Activated naive CD8-positive, alpha-beta T cell (primary cell): Measurements from ENCODE around the gene RHEB.

Experiments
- H3K27ac Mint-ChIP-seq: one replicate; pipeline ENCODE4 v1.8.0; 2021; ENCODE audit warnings: mixed read lengths
- H3K27me3 Mint-ChIP-seq: one replicate; pipeline ENCODE4 v1.8.0; 2021; ENCODE audit warnings: mixed read lengths
- H3K36me3 Mint-ChIP-seq: one replicate; pipeline ENCODE4 v1.8.0; 2021; ENCODE audit warnings: mixed read lengths
- H3K4me1 Mint-ChIP-seq: one replicate; pipeline ENCODE4 v1.8.0; 2021; ENCODE audit warnings: low read depth, mixed read lengths
- H3K4me3 Mint-ChIP-seq: one replicate; pipeline ENCODE4 v1.8.0; 2021; ENCODE audit warnings: mild to moderate bottlenecking, mixed read lengths
- H3K9me3 Mint-ChIP-seq: one replicate; pipeline ENCODE4 v1.8.0; 2021; ENCODE audit warnings: low read depth, mixed read lengths

Gene RHEB, protein sequence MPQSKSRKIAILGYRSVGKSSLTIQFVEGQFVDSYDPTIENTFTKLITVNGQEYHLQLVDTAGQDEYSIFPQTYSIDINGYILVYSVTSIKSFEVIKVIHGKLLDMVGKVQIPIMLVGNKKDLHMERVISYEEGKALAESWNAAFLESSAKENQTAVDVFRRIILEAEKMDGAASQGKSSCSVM

GRCh38 chr7:151519765-151520418, at the start of gene RHEB:
RHEB (minus strand) TSS chr7:151519895; CDS start chr7:151519511, 384 bp downstream.
- H3K4me1 Mint-ChIP-seq = peaks cover 34% of the 10 kb centered on the region
- H3K4me3 Mint-ChIP-seq = peak within 1 kb of the TSS; percentile 94
- H3K27ac Mint-ChIP-seq = peak within 1 kb of the TSS; percentile 91

GRCh38 chr7:151566897-151567320, 47.2 kb upstream of the RHEB start:
- Mint-ChIP-seq H3K27me3 (no peaks in the 10 kb centered on the region), H3K36me3 (peaks cover 3% of the 10 kb centered on the region), H3K27ac (no peak overlapping the region)

More at GRCh38 chr7:151519765-151520418, at the start of gene RHEB:
- Mint-ChIP-seq H3K27me3 (no peaks in the 10 kb centered on the region), H3K9me3 (no peaks in the 10 kb centered on the region), H3K36me3 (no peaks in the 10 kb centered on the region)

GRCh38 chr7:151565541-151565940, 45.8 kb upstream of the RHEB start:
- peaks cover 2% of the 10 kb centered on the region for H3K4me1 Mint-ChIP-seq
- H3K27me3 Mint-ChIP-seq = no peaks in the 10 kb centered on the region
- H3K27ac Mint-ChIP-seq = no peak overlapping the region
- no peak overlapping the region for H3K4me3 Mint-ChIP-seq
- H3K9me3 Mint-ChIP-seq = no peaks in the 10 kb centered on the region
- peaks cover 5% of the 10 kb centered on the region for H3K36me3 Mint-ChIP-seq

More at GRCh38 chr7:151566897-151567320, 47.2 kb upstream of the RHEB start:
- Mint-ChIP-seq H3K4me1 (no peaks in the 10 kb centered on the region), H3K9me3 (no peaks in the 10 kb centered on the region), H3K4me3 (no peak overlapping the region)

GRCh38 chr7:151560243-151560642, 40.5 kb upstream of the RHEB start:
- Mint-ChIP-seq H3K36me3 (peaks cover 8% of the 10 kb centered on the region), H3K27ac (peak overlapping the region; percentile 22), H3K9me3 (no peaks in the 10 kb centered on the region), H3K27me3 (no peaks in the 10 kb centered on the region), H3K4me1 (peaks cover 14% of the 10 kb centered on the region), H3K4me3 (peak overlapping the region; percentile 2)

GRCh38 chr7:151559557-151560183, 40.0 kb upstream of the RHEB start:
- Mint-ChIP-seq H3K36me3 (peaks cover 8% of the 10 kb centered on the region), H3K27me3 (no peaks in the 10 kb centered on the region), H3K4me3 (peak overlapping the region; percentile 2), H3K27ac (peak overlapping the region; percentile 22), H3K9me3 (no peaks in the 10 kb centered on the region), H3K4me1 (peaks cover 14% of the 10 kb centered on the region)

DNA sequence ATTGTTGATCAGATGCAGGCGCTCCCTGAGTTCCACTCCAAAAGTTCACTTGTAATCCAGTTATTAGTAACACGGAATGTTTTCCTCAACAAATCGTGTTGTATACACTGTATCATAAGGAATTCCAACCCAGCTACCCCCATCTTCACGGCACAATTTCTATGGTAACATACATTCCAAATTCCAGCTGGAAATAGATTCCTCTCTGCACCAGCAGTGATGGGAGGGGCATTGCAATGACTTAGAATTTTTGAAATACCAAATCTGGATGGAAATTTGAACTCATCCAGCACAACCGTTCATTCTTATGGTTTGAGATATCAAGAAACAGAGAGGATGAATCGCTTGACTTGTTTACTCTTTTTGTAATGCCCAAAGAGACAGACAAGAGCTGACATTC, 38.9 kb upstream of the RHEB start:
- Mint-ChIP-seq H3K27ac (no peak overlapping the region), H3K27me3 (no peaks in the 10 kb centered on the region), H3K4me3 (no peak overlapping the region), H3K36me3 (peaks cover 8% of the 10 kb centered on the region), H3K9me3 (no peaks in the 10 kb centered on the region), H3K4me1 (peaks cover 14% of the 10 kb centered on the region)

GRCh38 chr7:151556592-151556991, 36.9 kb upstream of the RHEB start:
- Mint-ChIP-seq H3K9me3 (no peaks in the 10 kb centered on the region), H3K4me1 (peaks cover 14% of the 10 kb centered on the region), H3K27ac (no peak overlapping the region), H3K4me3 (no peak overlapping the region), H3K36me3 (peaks cover 5% of the 10 kb centered on the region), H3K27me3 (no peaks in the 10 kb centered on the region)

GRCh38 chr7:151553356-151553755, 33.7 kb upstream of the RHEB start:
- Mint-ChIP-seq H3K4me1 (peaks cover 5% of the 10 kb centered on the region), H3K9me3 (no peaks in the 10 kb centered on the region), H3K27ac (no peak overlapping the region), H3K36me3 (peaks cover 3% of the 10 kb centered on the region), H3K27me3 (no peaks in the 10 kb centered on the region), H3K4me3 (no peak overlapping the region)

- Mint-ChIP-seq H3K4me1 (peaks cover 5% of the 10 kb centered on the region), H3K9me3 (no peaks in the 10 kb centered on the region), H3K4me3 (no peak overlapping the region), H3K27me3 (no peaks in the 10 kb centered on the region), H3K36me3 (peaks cover 3% of the 10 kb centered on the region), H3K27ac (no peak overlapping the region)
Observed at GRCh38 chr7:151552352-151553028, 32.8 kb upstream of the RHEB start.

DNA sequence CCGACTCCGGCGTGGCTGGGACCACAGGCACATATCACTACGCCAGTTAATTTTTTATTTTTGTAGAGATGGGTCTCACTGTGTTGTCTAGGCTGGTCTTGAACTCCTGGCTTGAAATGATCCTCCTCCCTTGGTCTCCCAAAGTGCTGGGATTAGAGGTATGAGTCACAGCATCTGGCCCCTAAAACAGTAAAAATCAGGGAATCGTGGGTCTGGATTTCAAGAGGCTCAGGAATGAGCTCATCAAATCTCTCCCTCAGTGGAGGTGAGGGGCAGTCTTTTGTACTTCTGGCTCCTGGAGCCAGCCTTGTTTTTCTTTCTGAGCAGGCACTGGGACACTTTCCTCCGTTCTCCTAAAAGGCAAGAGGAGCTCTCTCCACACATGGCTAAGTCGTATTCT, 32.1 kb upstream of the RHEB start:
- H3K36me3 Mint-ChIP-seq = peaks cover 3% of the 10 kb centered on the region
- no peaks in the 10 kb centered on the region for H3K9me3 Mint-ChIP-seq
- H3K27me3 Mint-ChIP-seq = peaks cover 3% of the 10 kb centered on the region
- no peak overlapping the region for H3K27ac Mint-ChIP-seq
- H3K4me1 Mint-ChIP-seq = peaks cover 5% of the 10 kb centered on the region
- no peak overlapping the region for H3K4me3 Mint-ChIP-seq

DNA sequence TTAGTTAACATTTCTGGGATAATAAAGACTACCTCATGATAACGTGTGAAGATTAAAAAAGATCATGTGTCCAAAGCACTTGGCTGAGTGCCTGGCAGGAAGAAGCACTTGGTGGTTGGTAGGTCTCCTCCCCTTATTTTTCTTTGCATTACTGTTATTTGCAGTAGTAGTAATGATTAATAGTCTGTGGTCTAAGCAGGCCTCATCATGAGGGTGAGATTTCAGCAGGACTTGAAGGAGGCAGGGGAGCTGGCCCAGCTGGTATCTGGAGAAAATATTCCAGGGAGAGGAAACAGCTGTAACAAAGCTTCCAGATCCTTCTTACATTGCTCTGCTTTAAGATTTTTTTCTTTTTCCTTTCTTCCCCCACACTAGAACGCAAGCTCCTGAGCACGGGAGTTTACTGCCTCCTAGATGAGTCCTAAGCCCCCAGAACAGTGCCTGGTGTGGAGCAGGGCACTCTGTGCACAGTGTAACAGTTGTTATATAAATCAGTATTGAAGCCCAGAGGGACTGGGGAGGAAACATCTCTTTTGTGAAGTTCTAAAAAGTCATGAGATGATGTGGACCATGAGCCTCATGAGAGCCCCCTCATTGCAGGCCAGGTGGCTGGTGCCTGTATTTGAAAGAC, 31.1 kb upstream of the RHEB start:
- Mint-ChIP-seq H3K27me3 (peaks cover 5% of the 10 kb centered on the region), H3K9me3 (no peaks in the 10 kb centered on the region), H3K36me3 (no peaks in the 10 kb centered on the region), H3K4me1 (peaks cover 5% of the 10 kb centered on the region), H3K27ac (no peak overlapping the region), H3K4me3 (no peak overlapping the region)

DNA sequence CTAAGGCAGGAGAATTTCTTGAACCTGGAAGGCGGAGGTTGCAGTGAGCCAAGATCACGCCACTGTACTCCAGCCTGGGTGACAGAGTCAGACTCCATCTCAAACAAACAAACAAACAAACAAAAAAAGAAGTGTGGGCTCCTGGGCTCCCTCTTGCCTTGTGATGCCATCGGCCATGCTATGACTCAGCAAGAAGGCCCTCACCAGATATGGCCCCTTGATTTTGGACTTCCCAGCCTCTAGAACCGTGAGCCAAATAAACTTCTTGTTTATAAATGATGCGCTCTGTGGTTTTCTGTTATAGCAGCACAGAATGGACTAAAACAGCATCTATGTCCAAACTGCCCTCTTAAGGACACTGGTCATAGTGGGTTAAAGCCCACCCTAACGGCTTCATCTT, 29.9 kb upstream of the RHEB start:
- H3K36me3 Mint-ChIP-seq = no peaks in the 10 kb centered on the region
- no peak overlapping the region for H3K4me3 Mint-ChIP-seq
- H3K4me1 Mint-ChIP-seq = peaks cover 5% of the 10 kb centered on the region
- H3K27ac Mint-ChIP-seq = no peak overlapping the region
- H3K27me3 Mint-ChIP-seq = peaks cover 7% of the 10 kb centered on the region
- H3K9me3 Mint-ChIP-seq = no peaks in the 10 kb centered on the region

DNA sequence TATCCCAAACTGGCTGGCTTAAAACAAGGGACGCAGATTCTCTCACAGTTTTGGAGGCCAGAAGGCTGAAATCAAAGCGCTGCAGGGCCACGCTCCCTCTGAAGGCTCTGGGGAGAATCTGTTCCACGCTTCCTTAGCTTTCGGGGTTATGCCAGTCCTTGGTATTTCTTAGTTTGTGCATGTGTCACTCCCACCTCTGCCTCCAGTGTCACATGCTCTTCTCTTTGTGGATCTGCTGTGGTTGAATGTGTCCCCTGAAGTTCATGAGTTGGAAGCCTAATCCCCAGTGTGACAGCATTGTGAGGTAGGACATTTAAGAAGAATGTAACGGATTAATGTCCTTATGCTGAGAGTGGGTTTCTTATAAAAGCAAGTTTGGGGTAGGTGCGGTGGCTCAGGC, 29.4 kb upstream of the RHEB start:
- H3K4me1 Mint-ChIP-seq = peaks cover 5% of the 10 kb centered on the region
- no peaks in the 10 kb centered on the region for H3K9me3 Mint-ChIP-seq
- H3K27me3 Mint-ChIP-seq = peaks cover 11% of the 10 kb centered on the region
- H3K4me3 Mint-ChIP-seq = no peak overlapping the region
- no peaks in the 10 kb centered on the region for H3K36me3 Mint-ChIP-seq
- no peak overlapping the region for H3K27ac Mint-ChIP-seq

DNA sequence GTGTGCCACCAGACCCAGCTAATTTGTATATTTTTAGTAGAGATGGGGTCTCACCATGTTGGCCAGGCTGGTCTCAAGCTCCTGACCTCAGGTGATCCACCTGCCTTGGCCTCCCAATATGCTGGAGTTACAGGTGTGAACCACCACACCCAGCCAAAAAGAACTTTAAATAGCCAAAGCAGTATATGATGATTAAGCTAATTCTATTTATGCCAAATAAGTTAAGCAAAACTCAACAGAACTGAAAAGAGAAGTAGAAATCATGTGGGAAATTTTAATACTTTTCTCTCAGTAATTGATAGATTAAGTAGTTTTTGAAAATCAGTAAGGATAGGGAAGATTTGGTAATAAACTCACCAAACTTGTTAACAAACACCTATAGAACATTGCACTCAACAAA, 24.5 kb upstream of the RHEB start:
- peaks cover 16% of the 10 kb centered on the region for H3K27me3 Mint-ChIP-seq
- no peak overlapping the region for H3K4me3 Mint-ChIP-seq
- H3K4me1 Mint-ChIP-seq = no peaks in the 10 kb centered on the region
- no peaks in the 10 kb centered on the region for H3K9me3 Mint-ChIP-seq
- H3K27ac Mint-ChIP-seq = no peak overlapping the region
- H3K36me3 Mint-ChIP-seq = no peaks in the 10 kb centered on the region
